Measurements from ENCODE around the gene ERMARD.
"Not testable (repeated sequence)": the region's sequence is repeated elsewhere in the genome, so short reads cannot be mapped to it uniquely, and the experiment has no call there.

Gene ERMARD

DNA sequence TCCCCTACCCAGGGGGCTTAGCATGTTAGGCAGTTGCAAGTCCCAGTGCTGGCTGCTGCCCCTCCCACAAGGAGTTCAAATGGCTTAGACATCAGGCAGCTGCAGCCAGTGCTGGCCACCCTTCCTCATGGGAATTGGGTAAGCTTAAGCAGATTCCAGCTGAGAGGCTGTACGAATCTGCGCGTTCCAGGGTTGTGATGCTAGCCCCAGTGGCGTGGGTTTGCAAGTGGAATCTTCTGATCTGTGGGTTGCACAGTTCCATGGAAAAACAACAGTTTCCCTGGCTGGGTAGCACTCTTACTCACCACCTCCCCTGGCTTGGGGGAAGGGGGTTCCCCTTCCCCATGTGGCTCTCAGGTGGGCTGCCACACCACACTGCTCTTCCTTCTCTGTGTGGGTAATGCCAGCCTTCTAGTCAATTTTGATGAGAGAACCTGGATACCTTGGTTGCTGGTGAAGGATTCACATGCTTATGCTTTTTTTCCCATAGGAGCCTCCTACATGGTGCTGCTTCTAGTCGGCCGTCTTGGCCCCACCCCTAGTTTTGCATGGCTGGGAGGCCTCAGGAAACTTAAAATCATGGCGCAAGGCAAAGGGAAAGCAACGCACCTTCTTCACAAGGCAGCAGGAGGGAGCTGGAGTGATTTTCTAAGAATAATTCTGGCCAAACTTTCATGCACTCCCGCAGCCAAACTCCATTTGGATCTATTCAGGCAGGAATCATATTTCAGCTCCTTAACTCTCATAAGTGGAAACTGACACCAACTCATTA is 13.0 kb upstream of the ERMARD start:
- FAIRE-seq: no peak

- no peak for FAIRE-seq
These were observed 12.4 kb upstream of the ERMARD start for GRCh38 chr6:169738976-169739529.

DNA sequence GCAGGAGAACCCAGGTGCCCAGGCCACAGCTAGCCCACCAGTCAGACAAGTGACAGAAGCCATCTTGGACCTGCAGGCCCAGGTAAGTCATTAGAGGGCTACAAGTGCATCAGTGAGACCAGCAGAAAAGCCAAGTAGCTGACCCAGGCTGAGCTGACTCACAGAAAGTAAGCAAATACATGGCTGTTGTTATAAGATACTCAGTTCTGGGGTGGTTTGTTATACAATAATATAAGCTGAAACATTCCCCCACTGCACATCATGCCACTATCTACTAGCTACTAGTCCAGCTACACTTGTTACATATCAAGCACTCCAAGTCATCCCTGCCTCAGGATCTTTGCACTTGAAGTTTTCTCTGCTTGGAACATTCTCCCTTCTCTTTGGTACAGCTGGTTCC is 10.1 kb upstream of the ERMARD start:
- FAIRE-seq: no peak

DNA sequence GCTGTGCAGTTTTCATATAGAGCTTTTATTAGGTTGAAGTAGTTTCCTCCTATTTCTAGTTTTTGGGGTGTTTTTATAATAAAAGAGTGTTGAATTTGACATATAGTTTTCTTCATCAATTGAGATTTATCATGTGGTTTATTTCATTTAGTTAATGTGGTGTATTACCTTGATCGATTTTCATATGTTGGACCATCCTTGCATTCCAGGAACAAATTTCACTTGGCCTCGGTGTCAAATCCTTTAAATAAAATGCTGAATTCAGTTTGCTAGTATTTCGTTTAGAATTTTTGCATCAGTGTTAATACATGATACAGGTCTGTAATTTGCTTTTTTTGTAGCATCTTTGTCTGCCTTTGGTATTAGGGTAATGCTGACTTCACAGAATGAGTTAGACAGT is 6.0 kb upstream of the ERMARD start:
- FAIRE-seq: no peak

GRCh38 chr6:169746556-169746955 is 4.9 kb upstream of the ERMARD start:
- FAIRE-seq: no peak

GRCh38 chr6:169752074-169752623 is 727 bp downstream of the ERMARD start:
- no peak for FAIRE-seq

- no peak for FAIRE-seq
These were observed 3.7 kb downstream of the ERMARD start for GRCh38 chr6:169755162-169755561.

DNA sequence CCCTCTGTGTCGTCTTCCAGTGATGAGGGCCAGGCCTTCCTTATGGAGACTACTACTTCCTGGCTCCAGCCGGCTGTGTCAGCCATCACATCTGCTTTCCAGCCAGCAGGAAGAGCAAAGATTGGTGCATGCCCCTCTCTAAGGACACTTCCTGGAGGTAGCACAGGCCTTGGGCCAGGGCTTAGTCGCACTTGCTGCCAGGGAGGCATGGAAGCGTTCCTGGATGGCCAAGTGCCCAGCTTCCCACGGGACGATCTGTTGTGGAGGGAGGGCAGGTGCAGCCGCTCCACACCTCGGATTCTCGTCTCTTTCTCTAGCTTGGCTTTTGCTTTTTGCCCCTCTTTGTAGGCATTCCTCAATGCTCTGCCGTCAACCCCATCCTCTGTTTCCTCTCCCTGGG is 11.9 kb downstream of the ERMARD start:
- FAIRE-seq: no peak

DNA sequence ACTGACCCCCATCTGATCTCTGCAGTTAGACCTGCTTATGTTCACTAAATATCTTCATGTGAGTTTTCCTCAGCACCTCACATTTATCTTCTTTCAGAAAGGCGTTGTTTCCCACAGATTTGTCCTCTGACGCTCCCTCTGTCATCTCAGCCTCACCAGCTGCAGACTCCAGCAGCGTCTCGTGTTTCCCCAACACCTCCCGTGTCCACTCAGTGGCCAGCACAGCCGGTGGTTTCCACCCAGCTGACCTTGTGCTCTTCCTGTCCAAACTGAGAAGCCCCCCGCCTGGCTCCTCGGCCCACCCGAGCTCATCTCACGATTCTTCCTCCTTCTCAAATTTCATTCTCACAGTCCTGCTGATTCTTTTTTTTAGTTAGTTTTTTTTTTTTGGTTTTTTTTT is 12.5 kb downstream of the ERMARD start:
- no peak for FAIRE-seq

GRCh38 chr6:169765789-169766188 is 14.4 kb downstream of the ERMARD start:
- FAIRE-seq: not testable (repeated sequence)

DNA sequence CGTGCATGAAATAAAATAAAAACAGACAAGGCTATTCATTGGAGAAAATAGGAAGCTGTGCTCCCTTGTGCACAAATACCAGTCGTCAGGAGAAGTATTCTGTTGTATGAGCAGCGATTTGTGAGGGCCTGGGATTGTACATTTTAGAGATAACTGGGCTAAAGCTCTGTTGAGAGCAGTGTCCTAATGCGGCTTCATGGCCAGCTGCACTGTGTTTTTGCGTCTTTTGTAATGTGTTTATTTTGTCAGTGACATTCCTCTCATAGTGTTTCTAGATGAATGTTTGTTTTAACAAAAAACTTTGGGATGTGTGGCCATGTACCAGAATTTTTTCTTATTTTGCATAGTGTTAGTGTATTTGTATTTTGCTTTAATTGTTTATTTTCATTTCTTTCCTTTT is 14.8 kb downstream of the ERMARD start:
- FAIRE-seq: no peak

DNA sequence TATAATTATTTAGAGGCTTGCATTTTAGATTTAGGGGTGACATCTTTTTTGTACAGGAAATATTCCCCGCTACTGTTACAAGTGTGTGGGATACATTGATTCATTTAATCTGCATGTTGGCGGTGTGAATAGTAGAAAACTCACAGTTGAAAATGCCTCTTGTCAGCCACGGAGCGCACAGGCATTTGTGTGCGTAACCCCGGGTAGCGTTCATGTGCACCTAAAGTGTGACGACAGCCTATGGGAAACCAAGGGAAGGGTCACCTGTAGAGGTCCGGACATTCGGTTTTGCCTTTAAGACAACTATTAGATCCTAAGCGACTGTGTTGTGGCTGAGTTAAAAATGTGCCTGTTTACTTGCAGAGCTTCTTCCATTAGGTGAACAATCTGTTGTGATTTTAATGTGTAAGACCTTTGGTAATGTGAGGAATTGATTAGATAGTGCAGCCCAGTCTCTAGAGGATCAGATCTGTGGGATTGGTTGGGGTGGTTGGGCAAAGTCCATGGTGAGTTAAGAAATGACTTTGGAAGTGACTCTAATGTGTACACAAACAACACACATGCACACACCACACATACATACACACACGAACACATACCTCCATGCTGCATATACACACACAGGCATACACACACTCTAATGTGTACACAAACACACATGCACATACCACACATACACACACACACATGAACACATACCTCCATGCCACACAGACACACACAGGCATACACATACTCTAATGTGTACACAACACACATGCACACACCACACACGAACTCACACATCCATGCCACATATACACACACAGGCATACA is 15.7 kb downstream of the ERMARD start:
- no peak for FAIRE-seq

- no peak for FAIRE-seq
These were observed 22.9 kb downstream of the ERMARD start for GRCh38 chr6:169774347-169774746.

- FAIRE-seq: no peak
These were observed 23.9 kb downstream of the ERMARD start for GRCh38 chr6:169775321-169775720.

GRCh38 chr6:169776379-169776778 is 25.0 kb downstream of the ERMARD start:
- FAIRE-seq: no peak

- FAIRE-seq: no peak
These were observed 26.5 kb downstream of the ERMARD start for GRCh38 chr6:169777896-169778295.

- FAIRE-seq: no peak
These were observed 27.2 kb downstream of the ERMARD start for GRCh38 chr6:169778646-169779045.

- no peak for FAIRE-seq
These were observed 27.8 kb downstream of the ERMARD start for GRCh38 chr6:169779092-169779815.

DNA sequence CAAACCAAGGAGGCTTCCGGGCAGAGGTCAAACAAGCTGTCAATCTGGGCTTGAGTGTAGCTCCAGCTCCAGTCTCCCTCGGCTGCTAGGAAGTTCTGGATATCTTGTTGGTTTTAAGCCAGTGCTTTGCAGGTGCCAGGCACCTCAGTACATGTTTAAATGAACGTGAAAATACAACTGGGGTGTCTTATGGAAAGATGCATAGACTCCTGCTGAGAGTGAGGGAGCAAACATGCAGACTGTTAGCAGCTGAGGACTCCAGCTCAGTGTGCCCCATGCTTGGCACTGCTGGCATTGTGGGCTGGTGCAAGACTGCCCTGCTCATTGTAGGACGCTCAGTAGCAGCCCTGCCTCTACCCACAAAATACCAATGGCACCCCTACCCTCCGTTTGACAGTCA is 28.5 kb downstream of the ERMARD start:
- FAIRE-seq: no peak

DNA sequence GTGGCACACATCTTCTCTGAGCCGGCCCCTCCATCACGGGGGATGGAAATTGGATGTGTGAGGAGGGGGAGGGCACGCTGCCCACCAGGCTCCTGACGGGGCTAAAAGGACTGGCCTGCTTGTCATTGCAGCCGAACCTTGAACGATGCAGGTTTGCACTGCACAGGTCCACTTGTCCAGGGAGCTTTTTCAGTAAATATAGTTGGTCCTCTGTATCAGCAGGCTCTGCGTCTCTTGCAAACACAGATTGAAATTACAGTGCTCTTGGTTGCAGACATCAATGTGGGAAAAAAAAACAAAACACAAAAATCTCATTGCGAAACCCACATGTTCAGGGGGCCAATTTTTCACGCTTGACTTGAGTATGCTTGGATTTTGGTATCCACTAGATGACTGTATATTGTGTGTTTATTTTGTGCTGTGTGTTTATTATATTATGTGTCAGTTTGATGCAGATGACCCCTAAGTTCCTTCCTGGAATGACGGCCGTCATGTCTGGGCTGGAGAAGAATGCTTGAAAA is 29.2 kb downstream of the ERMARD start:
- no peak for FAIRE-seq

DNA sequence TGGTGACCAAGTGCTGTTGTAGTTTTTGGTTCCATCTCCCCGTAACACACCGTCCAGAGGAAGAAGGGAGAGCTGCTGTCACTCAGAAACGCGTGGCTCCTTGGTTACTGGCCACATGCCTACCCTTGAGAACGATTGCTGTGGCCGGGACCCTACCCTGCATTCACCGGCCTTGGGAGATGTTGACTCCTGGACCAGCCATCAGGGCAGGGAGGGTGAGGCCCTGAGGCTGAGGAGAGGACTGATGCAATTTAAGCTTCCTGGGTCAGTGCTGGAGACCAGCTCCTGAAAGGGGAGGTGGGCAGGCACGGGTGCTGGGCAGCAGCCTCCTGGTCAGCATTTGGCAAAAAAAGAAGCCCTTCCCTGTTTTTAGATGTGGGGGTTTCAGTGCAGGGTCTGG is 31.5 kb downstream of the ERMARD start:
- no peak for FAIRE-seq

DNA sequence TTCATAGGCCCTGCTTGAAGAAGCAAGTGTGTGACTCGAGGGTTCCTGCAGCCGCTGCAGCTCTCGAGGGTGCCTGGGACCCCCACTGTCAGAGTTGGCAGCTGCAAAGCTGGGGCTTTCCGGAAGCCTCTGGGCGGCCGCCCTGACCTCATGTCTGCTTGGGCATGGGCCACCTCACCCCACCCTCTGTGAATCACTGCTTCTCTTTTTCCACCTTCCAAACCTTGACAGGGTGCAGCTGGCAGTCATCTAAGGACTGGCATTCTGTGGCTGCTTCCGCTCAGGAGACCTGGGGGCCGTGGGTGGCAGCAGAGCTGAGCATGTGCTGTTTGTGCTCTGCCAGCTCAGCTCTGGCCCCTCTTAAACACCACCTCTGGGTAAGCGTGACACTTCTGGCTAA is 32.0 kb downstream of the ERMARD start:
- no peak for FAIRE-seq

Measured in islet of Langerhans (tissue), 1 donor.